Adrenal gland (tissue), 12 donors: Measurements from ENCODE around the gene JPH3. TPM values are rescaled to one million over a fixed set of nuclear protein-coding genes. Genes with fewer than 3 reads are reported as not detected.

Experiments
- DNase-seq, 7 donors: peaks; one replicate each; pipeline ENCODE4 v3.0.0-alpha.2; 2019 to 2020
- H3K27ac ChIP-seq, 5 donors: fragments of 200-600 bp; sonication (generic) in 4 of 5; 1 replicate in 3 of 5; 2 replicates in 2 of 5; pipeline versions ENCODE4 v1.5.1 to v1.8.0; 2016 to 2020; ENCODE audit warnings: mild to moderate bottlenecking in 1 of 5
- H3K27me3 ChIP-seq: fragments of 200-600 bp; 2 replicates; pipeline ENCODE4 v1.8.0; 2021
- H3K36me3 ChIP-seq, 2 donors: fragments of 200-600 bp; replicated peaks in 1 of 2; 1 replicate in 1 of 2; 2 replicates in 1 of 2; pipeline versions ENCODE4 v1.5.1 to v1.8.0; 2018 to 2022
- H3K4me1 ChIP-seq, 2 donors: fragments of 200-600 bp; replicated peaks in 1 of 2; 1 replicate in 1 of 2; 2 replicates in 1 of 2; pipeline versions ENCODE4 v1.5.1 to v1.8.0; 2018 to 2021
- H3K4me3 ChIP-seq, 4 donors: fragments of 200-600 bp; sonication (generic) in 3 of 4; one replicate each; pipeline ENCODE4 v1.5.1; 2016 to 2018
- H3K9me3 ChIP-seq, 3 donors: fragments of 200-600 bp; sonication (generic) in 1 of 3; replicated peaks in 1 of 3; 1 replicate in 2 of 3; 2 replicates in 1 of 3; pipeline versions ENCODE4 v1.5.1 to v1.8.0; 2016 to 2021
- CTCF ChIP-seq, 6 experiments: fragments of 450-650 bp in 4 of 6; fragments of 200-600 bp in 2 of 6; sonication (generic) in 1 of 6; IDR thresholded peaks; 1 replicate in 5 of 6; 2 replicates in 1 of 6; pipeline versions ENCODE4 v1.5.1 to v1.8.0; 2016 to 2021; ENCODE audit warnings: antibody characterized with exemption in 6 of 6, mild to moderate bottlenecking in 2 of 6, moderate library complexity in 1 of 6
- POLR2A ChIP-seq, 2 donors: fragments of 450-650 bp; IDR thresholded peaks; one replicate each; pipeline ENCODE4 v1.6.1; 2017; ENCODE audit warnings: antibody characterized with exemption in 2 of 2, mild to moderate bottlenecking in 2 of 2, moderate library complexity in 1 of 2
- WGBS, 4 donors: extraction: QIAGEN DNeasy Blood & Tissue Kit in 2 of 4; methylation state at CpG; one replicate each; pipeline versions ENCODE4 v1.1.5 to v1.1.7; 2013 to 2017; 5-methylcytosine and 5-hydroxymethylcytosine counted together
- intact Hi-C, 2 donors: fragments of 100-400 bp; cut with DNase I; formaldehyde crosslinking; loops; one replicate each; pipeline versions ENCODE4 v1.14.1 to v1.15.0; 2022 to 2023
- polyA plus RNA-seq, 3 donors: library from polyadenylated mRNA; stranded (reverse); fragments of 200-250 nt in 2 of 3; fragments of 350-450 nt in 1 of 3; fragmentation: Illumina TruSeq in 1 of 3; extraction: RNeasy Lipid Tissue Mini Kit (QIAGEN cat#74804) in 1 of 3; gene quantifications; one replicate each; pipeline ENCODE4 v1.2.3, GENCODE V29; 2013 to 2014
- total RNA-seq, 9 donors: library from RNA; depleted of rRNA in 4 of 9; stranded (reverse); fragments of >200 nt in 4 of 9; fragments of 120-200 nt in 1 of 9; fragmentation: NEBNext Ultra II Directional in 1 of 9; extraction: Animal tissue kit (Norgen Biotek cat#: 25700) in 1 of 9; gene quantifications; one replicate each; pipeline versions ENCODE4 v1.1.0 to v1.2.4, GENCODE V29; 2013 to 2023
- donor health status: healthy with polysubstance abuse.
- donor health status: Bipolar disorder and iron deficiency.
- donor health status: DM: yes; HTN: yes; CAD: no.
- donor health status: DM: no; HTN: no; CAD: no.
- donor health status: DM: no; HTN: no; CAD: no.
- donor health status: DM: yes; HTN: yes; CAD: no.

Gene JPH3
- total and polyA plus RNA-seq, 12 donors: 0.10 to 3.7 (median 0.71) TPM; not detected in 1

GRCh38 chr16:87560428-87561199, 41.7 kb upstream of the JPH3 start:
- Histone ChIP-seq H3K36me3 (no peaks in the 10 kb centered on the region), H3K4me3 (no peak overlapping the region), H3K9me3 (no peaks in the 10 kb centered on the region), H3K27ac (no peak overlapping the region), H3K27me3 (no peaks in the 10 kb centered on the region), H3K4me1 (peaks cover 9 to 10% of the 10 kb centered on the region in 2 donors)
- WGBS, 4 donors: 76 to 89% (median 78%) methylated on average over 9 to 12 of the region's 12 CpGs
- intact Hi-C loops: no loop called here
- DNase-seq: peak in 5 of 7 donors; percentile 31 to 65 (median 39)
- no peak for TF ChIP-seq POLR2A (IDR thresholded peaks at IDR 0.05)
- TF ChIP-seq CTCF (IDR thresholded peaks at IDR 0.05): no peak

- 83 to 87% (median 86%) methylated on average over 19 to 29 of the region's 29 CpGs for WGBS, 4 donors
Measured at GRCh38 chr16:87561200-87562105, 40.9 kb upstream of the JPH3 start.

GRCh38 chr16:87562201-87562600, 40.1 kb upstream of the JPH3 start:
- no peak overlapping the region for H3K4me3 ChIP-seq
- DNase-seq: no peak
- no peaks in the 10 kb centered on the region for H3K36me3 ChIP-seq
- 81 to 94% (median 87%) methylated on average over 6 to 12 of the region's 12 CpGs for WGBS, 4 donors
- H3K27me3 ChIP-seq: no peaks in the 10 kb centered on the region
- intact Hi-C loops: no loop called here
- H3K4me1 ChIP-seq: peaks cover 1 to 3% of the 10 kb centered on the region in 2 donors
- TF ChIP-seq POLR2A (IDR thresholded peaks at IDR 0.05): no peak
- no peak for TF ChIP-seq CTCF (IDR thresholded peaks at IDR 0.05)
- no peak overlapping the region for H3K27ac ChIP-seq
- H3K9me3 ChIP-seq: no peaks in the 10 kb centered on the region

More at GRCh38 chr16:87561200-87562105, 40.9 kb upstream of the JPH3 start:
- H3K27me3 ChIP-seq: no peaks in the 10 kb centered on the region
- intact Hi-C loops: no loop called here
- no peaks in the 10 kb centered on the region for H3K36me3 ChIP-seq
- no peak for DNase-seq
- peaks cover 9 to 10% of the 10 kb centered on the region in 2 donors for H3K4me1 ChIP-seq
- no peak overlapping the region for H3K4me3 ChIP-seq
- H3K27ac ChIP-seq: no peak overlapping the region
- TF ChIP-seq CTCF (IDR thresholded peaks at IDR 0.05) (no peak), POLR2A (IDR thresholded peaks at IDR 0.05) (no peak)
- H3K9me3 ChIP-seq: no peaks in the 10 kb centered on the region

GRCh38 chr16:87563022-87563421, 39.3 kb upstream of the JPH3 start:
- Histone ChIP-seq H3K27me3 (no peaks in the 10 kb centered on the region), H3K4me3 (no peak overlapping the region), H3K4me1 (no peaks in the 10 kb centered on the region), H3K9me3 (no peaks in the 10 kb centered on the region), H3K36me3 (no peaks in the 10 kb centered on the region), H3K27ac (no peak overlapping the region)
- DNase-seq: no peak
- 81 to 96% (median 88%) methylated on average over 6 of the region's 6 CpGs for WGBS, 4 donors
- TF ChIP-seq POLR2A (IDR thresholded peaks at IDR 0.05) (no peak), CTCF (IDR thresholded peaks at IDR 0.05) (no peak)
- intact Hi-C loops: no loop called here
